ENCODE measurements around the gene ECD.

The ECD gene

GRCh38 chr10:73096449-73097304 lies 71.1 kb downstream of the ECD start, which contains the start of gene P4HA1:
P4HA1 (minus strand) TSS chr10:73096866; CDS start chr10:73074883, 21,983 bp downstream.
- peak; percentile 95 for DNase-seq (ENCODE audit: low read depth, low spot score)

- DNase-seq (ENCODE audit: low read depth, low spot score), result peak; percentile 38
These were observed 71.8 kb downstream of the ECD start for GRCh38 chr10:73096041-73096448.

- no peak for DNase-seq (ENCODE audit: low read depth, low spot score)
These were observed 72.3 kb downstream of the ECD start for GRCh38 chr10:73095481-73096021.

GRCh38 chr10:73094986-73095480 lies 72.8 kb downstream of the ECD start:
- DNase-seq (ENCODE audit: low read depth, low spot score), result no peak

DNA sequence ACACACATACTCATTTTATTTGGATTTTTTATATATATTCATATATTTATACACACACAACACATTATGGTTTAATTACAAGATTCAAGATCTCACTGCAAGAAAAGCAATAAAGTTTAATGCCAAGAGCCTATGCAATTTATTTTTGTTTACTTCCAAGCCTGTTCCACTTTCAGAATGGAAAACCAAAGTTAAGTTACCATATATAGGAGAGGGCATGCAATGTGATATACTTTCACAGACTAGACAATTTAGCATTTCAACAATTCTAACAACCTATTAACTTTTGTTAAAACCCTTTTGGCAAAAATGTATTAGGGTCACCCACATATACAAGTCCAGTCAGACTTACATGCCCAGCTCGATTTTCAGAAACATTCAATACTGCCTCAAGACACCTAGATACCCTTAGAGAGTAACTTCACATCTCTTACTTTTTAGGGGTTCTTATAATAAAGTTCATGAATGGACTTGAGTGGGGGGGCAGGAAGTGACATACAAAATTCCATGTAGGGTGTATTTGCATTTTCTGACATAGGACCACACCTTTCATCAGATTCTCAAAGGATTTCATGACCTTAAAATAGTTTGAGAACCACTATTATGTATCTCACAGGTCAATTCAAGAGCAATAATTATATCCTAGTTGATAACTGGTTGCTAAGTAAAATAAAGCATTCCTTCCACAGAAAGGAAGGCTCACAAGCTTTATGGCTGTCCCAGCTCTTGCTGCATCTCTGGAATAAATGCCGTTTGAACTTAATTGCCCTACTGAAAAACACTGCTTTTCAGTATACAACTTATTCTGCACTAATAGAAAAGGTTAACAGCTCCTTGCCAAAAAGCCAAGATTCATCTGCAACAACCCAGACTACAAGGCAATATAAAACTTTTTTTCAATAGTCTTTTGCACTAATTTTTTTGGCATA lies 73.6 kb downstream of the ECD start:
- no peak for DNase-seq (ENCODE audit: low read depth, low spot score)

DNA sequence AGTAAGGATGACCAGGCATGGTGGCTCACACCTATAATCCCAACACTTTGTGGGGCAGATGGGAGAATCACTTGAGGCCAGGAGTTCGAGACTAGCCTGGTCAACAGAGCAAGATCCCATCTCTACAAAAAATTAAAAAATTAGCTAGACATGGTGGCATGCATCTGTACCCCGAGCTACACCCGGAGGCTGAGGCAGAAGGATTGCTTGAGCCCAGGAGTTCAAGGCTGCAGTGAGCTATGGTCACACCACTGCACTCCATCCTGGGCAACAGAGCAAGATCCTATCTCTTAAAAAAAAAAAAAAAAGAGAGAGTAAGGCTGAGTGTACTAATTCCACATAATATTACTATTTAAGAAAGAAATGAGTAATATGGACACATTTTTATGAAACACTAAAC lies 75.0 kb downstream of the ECD start:
- DNase-seq (ENCODE audit: low read depth, low spot score), result no peak

- no peak for DNase-seq (ENCODE audit: low read depth, low spot score)
These were observed 79.5 kb downstream of the ECD start for GRCh38 chr10:73088304-73088703.

DNA sequence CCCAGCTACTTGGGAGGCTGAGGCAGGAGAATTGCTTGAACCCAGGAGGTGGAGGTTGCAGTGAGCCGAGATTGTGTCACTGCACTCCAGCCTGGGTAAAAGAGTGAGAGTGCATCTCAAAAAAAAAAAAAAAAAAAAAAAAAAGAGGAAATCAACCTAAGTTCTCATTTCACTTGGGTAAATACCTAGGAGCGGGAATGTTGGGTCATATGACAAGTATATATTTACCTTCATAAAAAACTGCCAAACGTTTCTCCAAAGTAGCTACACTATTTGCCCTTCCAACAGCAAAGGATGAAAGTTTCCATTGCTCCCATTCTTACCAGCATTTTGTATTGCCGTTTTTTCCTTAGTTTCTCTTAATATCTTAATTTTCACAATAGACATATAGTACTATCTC lies 81.0 kb downstream of the ECD start:
- DNase-seq (ENCODE audit: low read depth, low spot score), result no peak

DNA sequence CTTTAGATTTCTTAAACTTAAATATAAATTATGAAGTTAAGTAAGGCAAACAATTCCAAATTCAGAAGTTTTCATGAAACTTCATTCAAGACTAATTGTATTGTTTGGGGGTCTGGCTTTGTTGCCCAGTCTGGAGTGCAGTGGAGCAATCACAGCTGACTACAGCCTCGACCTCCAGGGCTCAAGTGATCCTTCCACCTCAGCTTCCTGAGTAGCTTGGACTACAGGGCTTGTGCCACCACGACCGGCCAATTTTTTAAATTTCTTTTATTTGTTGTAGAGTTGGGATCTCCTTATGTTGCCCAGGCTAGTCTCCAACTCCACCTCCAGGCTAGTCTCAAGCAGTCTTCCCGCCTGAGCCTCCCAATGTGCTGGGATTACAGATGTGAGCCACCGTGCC lies 83.6 kb downstream of the ECD start:
- DNase-seq (ENCODE audit: low read depth, low spot score), result no peak
